Activated naive CD4-positive, alpha-beta T cell treated with anti-CD3 and anti-CD28 coated beads, Interleukin-2, amount 50 U/mL, for 72 hours (primary cell): Measurements from ENCODE around the gene PXDN. TPM values are rescaled to one million over a fixed set of nuclear protein-coding genes. Genes with fewer than 3 reads are reported as not detected.
"Not testable (repeated sequence)": the region's sequence is repeated elsewhere in the genome, so short reads cannot be mapped to it uniquely, and the experiment has no call there.

ENCODE experiments used
- ATAC-seq, 2 donors: fragments of 150-1000 bp; cut with Tn5 transposase; 2 replicates each; pipeline ENCODE4 v1.10.0; 2021; ENCODE audit warnings: mild to moderate bottlenecking in 2 of 2, moderate library complexity in 2 of 2
- DNase-seq, 2 donors: peaks; one replicate each; pipeline ENCODE4 v3.0.0; 2021 to 2022; ENCODE audit warnings: low spot score in 2 of 2
- H3K27ac Mint-ChIP-seq, 2 donors: one replicate each; pipeline ENCODE4 v1.8.0; 2022; ENCODE audit warnings: mild to moderate bottlenecking in 2 of 2, mixed read lengths in 2 of 2
- H3K36me3 Mint-ChIP-seq, 2 donors: one replicate each; pipeline ENCODE4 v1.8.0; 2022; ENCODE audit warnings: mixed read lengths in 2 of 2
- H3K9me3 Mint-ChIP-seq, 2 donors: one replicate each; pipeline ENCODE4 v1.8.0; 2022; ENCODE audit warnings: mixed read lengths in 2 of 2
- total RNA-seq, 2 donors: library from RNA; stranded (reverse); gene quantifications; one replicate each; pipeline ENCODE4 v1.2.3, GENCODE V29; 2022

PXDN gene
- total RNA-seq, 2 donors from 2014 or later, result 0.14 to 0.32 TPM

GRCh38 chr2:1740716-1741589, 3.4 kb downstream of the PXDN start:
- DNase-seq, result no peak
- H3K27ac Mint-ChIP-seq, result no peak overlapping the region
- ATAC-seq, result no peak
- no peaks in the 10 kb centered on the region for H3K36me3 Mint-ChIP-seq
- H3K9me3 Mint-ChIP-seq, result no peaks in the 10 kb centered on the region

DNA sequence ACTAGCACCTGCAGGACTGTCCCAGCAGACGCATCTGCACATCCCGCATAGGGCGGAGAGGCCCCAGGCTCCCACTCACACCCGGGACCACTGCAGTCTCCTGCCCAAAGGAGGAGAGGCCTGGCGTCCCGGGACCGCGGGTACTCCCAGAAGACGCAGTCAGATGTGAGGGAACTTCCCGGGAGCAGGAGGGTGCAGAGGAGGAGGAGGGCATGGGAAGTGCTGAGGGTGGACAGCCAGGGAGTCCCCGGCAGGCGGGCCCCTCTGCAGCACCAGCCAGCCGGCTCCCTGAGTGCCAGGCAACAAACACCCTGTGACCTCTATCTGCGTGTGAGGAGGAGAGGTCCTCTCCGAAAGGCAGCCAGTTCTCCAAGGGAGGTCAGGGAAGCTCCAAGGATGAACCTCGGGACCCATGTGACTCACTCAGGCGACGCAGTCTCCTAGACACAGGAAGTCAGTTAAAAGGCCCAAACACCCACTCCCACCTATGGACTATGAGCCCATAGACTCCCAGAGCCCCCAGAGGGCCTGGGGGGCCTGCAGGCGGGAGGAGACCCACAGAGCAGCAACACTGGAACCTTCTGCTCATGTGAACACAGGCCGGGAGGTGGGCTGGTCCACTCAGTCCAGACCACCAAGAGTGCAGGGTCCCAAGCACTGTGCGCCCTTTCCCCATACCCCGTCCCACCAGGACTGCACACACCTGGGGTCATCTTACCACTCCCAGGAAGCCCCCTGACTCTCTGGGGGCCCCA, 4.2 kb downstream of the PXDN start:
- Mint-ChIP-seq H3K27ac (no peak overlapping the region), H3K36me3 (no peaks in the 10 kb centered on the region), H3K9me3 (no peaks in the 10 kb centered on the region)
- ATAC-seq, result no peak
- no peak for DNase-seq

DNA sequence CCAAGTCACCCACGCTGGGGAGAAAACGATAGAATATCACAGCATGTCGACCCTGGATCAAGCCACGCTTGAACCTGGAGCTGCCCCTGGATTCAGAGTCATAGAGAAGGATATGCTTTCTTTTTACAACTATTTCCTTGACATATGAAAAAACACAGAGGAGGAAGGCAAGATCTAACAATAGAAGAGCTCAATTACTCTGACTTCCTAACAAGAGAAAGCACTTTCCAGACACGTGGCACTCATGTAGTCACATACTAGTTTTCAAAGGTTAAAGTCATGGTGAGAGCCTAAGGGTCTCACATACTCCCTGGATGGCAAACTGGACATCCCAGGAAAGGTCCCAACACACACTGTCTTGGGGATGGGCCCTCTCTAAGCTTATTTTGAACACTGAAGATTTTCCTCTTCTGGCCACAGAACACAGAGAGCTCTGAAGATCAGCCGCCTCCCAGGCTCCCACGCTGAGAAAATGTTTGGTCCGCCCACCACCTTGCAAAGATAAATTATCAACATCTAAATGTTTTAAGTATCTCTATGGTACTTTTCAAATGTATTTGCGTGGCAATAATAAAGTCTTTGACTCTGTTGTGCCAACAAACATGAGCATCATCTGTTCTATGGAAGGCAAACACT, 4.9 kb downstream of the PXDN start:
- Mint-ChIP-seq H3K9me3 (no peaks in the 10 kb centered on the region), H3K36me3 (no peaks in the 10 kb centered on the region), H3K27ac (no peak overlapping the region)
- ATAC-seq (no peak), DNase-seq (no peak)

GRCh38 chr2:1738646-1739302, 5.5 kb downstream of the PXDN start:
- ATAC-seq, result no peak
- no peaks in the 10 kb centered on the region for H3K36me3 Mint-ChIP-seq
- no peak for DNase-seq
- no peak overlapping the region for H3K27ac Mint-ChIP-seq
- no peaks in the 10 kb centered on the region for H3K9me3 Mint-ChIP-seq

DNA sequence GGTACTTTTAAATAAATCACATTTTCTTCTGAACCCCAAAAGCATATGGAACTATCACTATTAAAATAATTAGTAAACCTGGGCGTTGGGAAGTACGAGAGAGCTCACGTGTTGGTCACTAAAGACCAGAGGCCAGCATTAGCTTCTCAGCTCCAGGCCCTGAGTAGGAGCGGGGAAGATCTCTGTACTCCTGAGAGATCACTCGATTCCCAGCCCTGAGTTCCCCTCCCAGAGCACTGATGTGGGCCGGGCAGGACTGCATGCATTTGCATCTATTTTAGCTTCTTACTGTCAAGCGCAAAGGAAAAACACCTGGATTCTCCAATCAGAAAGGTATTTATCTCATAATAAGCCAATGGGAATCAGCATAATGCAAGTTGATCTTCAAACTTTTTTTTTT, 6.2 kb downstream of the PXDN start:
- H3K9me3 Mint-ChIP-seq, result no peaks in the 10 kb centered on the region
- DNase-seq (no peak), ATAC-seq (no peak)
- no peaks in the 10 kb centered on the region for H3K36me3 Mint-ChIP-seq
- no peak overlapping the region for H3K27ac Mint-ChIP-seq

DNA sequence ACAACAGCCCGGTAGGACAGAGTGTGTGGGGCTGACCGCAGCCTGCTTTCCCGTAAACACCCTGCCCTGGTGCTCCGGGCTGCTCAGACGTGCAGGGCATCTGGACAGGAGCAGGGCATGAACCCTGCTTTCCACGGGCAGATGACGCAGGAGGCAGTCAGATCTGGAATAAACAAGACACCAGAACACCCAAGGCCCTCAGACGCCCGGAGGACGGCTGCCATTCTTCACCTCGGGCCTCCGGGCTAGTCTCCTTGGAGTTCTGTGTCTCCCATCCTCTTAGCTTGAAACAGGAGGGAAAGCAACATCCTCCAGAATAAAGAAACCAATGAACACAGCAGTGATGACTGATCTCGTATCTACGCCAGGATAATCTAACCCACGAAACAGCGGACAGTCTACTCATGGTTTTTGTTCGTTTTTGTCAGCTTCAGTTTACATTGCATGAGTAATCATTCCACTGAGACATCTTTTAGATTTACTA, 7.3 kb downstream of the PXDN start:
- H3K36me3 Mint-ChIP-seq, result no peaks in the 10 kb centered on the region
- ATAC-seq (no peak), DNase-seq (no peak)
- H3K27ac Mint-ChIP-seq, result no peak overlapping the region
- H3K9me3 Mint-ChIP-seq, result no peaks in the 10 kb centered on the region

DNA sequence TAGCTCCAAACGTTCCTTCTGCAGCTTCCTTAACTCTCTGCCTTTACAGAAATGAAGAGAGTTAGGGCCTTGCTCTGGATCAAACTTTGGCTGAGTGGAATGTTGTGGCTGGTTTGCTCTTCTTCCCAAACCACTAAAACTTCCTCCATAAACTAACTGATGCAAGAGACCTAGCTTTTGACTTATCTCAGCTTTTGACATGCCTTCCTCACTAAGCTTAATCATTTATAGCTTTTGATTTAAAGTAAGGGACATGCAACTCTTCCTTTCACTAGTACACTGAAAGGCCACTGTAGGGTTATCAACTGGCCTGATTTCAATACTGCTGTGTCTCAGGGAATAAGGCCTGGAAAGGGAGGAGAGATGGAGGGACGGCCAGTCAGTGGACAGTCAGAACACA, 8.3 kb downstream of the PXDN start:
- no peak for DNase-seq
- no peaks in the 10 kb centered on the region for H3K36me3 Mint-ChIP-seq
- ATAC-seq, result no peak
- no peaks in the 10 kb centered on the region for H3K9me3 Mint-ChIP-seq
- H3K27ac Mint-ChIP-seq, result no peak overlapping the region

DNA sequence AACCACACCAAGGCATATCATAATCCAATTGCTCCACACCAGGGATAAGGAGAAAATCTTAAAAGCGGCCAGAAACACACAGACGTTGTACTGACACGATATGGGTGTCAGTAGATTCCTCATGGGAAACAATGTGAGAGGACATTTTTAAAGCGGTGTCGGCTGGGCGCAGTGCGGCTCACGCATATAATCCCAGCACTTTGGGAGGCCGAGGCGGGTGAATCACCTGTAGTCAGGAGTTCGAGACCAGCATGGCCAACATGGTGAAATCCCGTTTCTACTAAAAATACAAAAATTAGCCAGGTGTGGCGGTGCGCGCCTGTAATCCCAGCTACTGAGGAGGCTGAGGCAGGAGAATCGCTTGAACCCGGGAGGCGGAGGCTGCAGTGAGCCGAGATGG, 11.0 kb downstream of the PXDN start:
- H3K9me3 Mint-ChIP-seq, H3K36me3 Mint-ChIP-seq, H3K27ac Mint-ChIP-seq, ATAC-seq: not testable (repeated sequence)
- peak in 1 of 2 donors; percentile 4 for DNase-seq

DNA sequence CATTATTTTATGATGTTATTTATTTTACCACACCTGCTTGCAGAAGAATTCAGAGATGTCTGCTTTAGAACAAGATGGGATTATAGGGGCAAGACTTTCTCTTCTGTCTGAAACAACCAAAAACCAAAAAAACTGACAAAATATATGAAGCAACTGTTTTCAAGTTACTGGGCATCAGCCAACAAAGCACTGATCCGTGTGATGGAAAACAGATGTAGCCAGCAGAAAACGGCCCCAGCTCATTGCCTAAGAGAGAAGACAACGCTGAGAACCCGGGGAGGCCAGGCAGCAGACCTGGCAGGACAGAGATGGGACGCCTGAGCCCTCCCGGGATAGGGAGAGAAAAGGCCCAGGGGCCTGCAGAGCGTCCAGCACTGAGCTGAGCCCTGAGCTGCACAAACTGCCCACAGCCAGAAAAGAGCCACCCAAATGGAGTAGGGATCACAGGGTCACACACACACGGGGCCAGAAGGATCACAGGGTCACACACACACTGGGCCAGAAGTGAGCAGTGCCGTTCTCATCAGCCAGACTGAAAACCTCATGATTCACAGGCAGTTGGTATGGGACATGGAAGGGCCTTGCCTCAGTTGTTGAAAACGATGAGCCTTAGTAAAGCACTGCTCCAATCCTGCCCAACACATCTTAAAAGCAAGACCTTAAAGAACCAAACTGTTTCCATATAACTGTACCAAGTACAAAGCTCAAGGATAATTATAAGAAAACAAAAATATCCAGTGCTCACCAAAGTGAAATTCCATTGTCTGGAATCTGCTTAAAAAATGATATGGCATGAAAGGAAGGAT, 12.1 kb downstream of the PXDN start:
- ATAC-seq (no peak), DNase-seq (peak in 1 of 2 donors; percentile 16)
- no peaks in the 10 kb centered on the region for H3K36me3 Mint-ChIP-seq
- H3K9me3 Mint-ChIP-seq, result no peaks in the 10 kb centered on the region
- no peak overlapping the region for H3K27ac Mint-ChIP-seq

GRCh38 chr2:1731447-1731962, 12.8 kb downstream of the PXDN start:
- Mint-ChIP-seq H3K9me3 (no peaks in the 10 kb centered on the region), H3K36me3 (no peaks in the 10 kb centered on the region), H3K27ac (no peak overlapping the region)
- ATAC-seq, result no peak
- DNase-seq, result peak in 1 of 2 donors; percentile 4

DNA sequence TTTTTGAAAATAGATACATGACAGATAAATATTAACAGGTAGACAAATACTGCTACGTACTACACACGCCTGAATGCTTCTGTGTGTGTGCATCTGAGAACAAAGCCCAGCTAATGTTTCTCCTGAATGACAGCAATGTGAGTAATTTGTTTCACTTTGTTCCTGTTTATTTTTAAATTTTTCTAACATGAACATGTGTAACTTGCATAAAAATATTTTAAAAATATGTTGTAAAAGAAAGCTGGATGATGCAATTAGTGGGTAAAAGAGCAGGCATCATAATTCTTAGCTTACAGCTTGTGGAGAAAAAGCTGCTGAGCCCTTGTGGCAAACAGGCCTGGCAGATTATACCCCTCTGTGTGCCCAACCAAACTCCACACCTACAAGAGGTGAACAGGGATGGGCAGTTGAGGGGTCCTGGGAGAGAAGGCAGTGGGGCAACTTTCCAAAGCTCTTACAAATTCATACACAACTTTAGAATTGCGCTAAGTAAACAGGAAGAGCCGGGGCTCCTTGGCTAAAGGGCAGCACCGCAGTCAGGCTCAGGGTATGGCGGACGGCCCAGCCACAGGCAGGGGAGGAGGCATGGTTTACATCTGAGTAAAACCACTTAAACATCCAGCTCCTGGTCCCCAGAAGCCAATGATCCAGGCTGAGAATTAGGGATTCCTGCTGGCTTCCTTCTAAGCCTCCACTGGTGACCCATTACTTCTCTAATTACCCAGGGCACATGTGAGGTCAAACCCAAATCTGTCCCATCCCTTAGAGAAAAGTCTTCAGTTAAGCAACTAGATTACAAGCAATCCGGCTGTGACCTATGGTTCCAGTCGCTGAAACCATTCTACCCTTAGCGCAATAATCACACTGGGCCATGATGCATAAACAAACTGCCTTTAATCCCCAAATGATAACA, 14.0 kb downstream of the PXDN start:
- H3K9me3 Mint-ChIP-seq, result no peaks in the 10 kb centered on the region
- ATAC-seq (no peak), DNase-seq (no peak)
- H3K27ac Mint-ChIP-seq, result no peak overlapping the region
- no peaks in the 10 kb centered on the region for H3K36me3 Mint-ChIP-seq

DNA sequence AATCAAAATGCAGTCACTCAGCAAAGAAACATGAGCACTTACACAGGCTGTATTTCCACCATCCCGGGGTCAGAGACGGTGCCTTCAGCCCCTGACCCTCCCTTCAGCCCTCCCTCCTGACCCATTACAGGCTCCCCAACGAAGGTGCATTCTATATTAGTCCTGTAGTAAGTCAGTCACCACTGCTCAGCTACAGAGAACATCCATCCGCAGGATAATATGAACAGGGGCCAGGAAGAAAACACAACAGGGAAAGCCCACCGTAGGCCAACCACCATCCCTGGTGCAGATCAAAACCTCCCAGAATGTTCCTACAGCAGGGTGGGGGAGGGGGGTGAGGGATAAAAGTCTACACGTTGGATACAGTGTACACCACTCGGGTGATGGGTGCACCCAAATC, 15.1 kb downstream of the PXDN start:
- no peak for ATAC-seq
- Mint-ChIP-seq H3K27ac (no peak overlapping the region), H3K9me3 (no peaks in the 10 kb centered on the region), H3K36me3 (no peaks in the 10 kb centered on the region)
- DNase-seq, result no peak

- no peak overlapping the region for H3K27ac Mint-ChIP-seq
- no peak for ATAC-seq
- DNase-seq, result no peak
- no peaks in the 10 kb centered on the region for H3K36me3 Mint-ChIP-seq
- H3K9me3 Mint-ChIP-seq, result no peaks in the 10 kb centered on the region
These were observed 15.5 kb downstream of the PXDN start for GRCh38 chr2:1728821-1729220.

DNA sequence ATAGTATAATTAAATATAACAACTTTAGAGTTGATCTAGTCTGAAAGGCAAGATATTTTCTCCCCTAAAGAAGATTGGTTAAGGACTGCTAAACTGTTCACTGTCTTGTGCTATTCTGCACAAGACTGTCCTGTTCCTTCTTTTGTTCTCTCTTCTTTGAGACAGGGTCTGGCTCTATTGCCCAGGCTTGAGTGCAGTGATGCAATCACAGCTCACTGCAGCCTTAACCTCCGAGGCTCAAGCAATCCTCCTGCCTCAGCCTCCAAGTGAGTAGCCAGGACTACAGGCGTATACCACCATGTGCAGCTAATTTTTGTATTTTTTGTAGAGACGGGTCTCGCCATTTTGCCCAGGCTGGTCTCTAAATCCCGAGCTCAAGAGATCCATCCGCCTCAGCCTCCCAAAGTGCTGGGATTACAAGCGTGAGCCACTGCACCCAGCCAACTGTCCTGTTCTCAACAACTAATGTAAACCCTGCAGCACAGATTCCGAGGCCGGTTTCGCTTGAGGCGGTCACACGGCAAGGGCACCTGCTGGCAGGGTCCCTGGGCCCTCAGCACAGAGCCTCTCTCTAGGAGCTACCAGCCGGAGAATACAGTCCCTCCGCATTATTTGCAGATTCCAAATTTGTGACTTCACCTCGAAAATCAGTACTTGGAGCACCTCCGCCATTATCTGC, 16.4 kb downstream of the PXDN start:
- DNase-seq (no peak), ATAC-seq (no peak)
- no peak overlapping the region for H3K27ac Mint-ChIP-seq
- no peaks in the 10 kb centered on the region for H3K36me3 Mint-ChIP-seq
- no peaks in the 10 kb centered on the region for H3K9me3 Mint-ChIP-seq
